MCF 10A (cell line): ENCODE measurements around the gene C10orf105. TPM values are rescaled to one million over a fixed set of nuclear protein-coding genes. Genes with fewer than 3 reads are reported as not detected.

Source experiments
- BruUV-seq: library from RNA; stranded (reverse); fragments of 400-500 nt; replicated peaks from 2 replicates; lab custom pipeline; 2021; lab: Mats Ljungman, UMichigan
- CTCF ChIA-PET: fragments of 300-600 bp; sonication (Branson Sonifier 250); formaldehyde crosslinking; extraction: SDS; loops from one replicate; lab custom pipeline; 2021; ENCODE audit warnings: antibody characterized with exemption, inconsistent platforms; lab: Yijun Ruan, JAX
- POLR2A ChIA-PET: fragments of 300-600, 350-650 bp; sonication (Branson Sonifier 250); formaldehyde crosslinking; extraction: SDS; loops from one replicate; lab custom pipeline; 2020; ENCODE audit warnings: antibody characterized with exemption, inconsistent platforms; lab: Yijun Ruan, JAX
- DNase-seq: peaks from one replicate; pipeline ENCODE4 v3.0.0-alpha.2; 2018; ENCODE audit not compliant: unreplicated experiment
- H3K27ac Mint-ChIP-seq: one replicate; pipeline ENCODE4 v1.8.0; 2022; ENCODE audit warnings: mild to moderate bottlenecking, low read depth, mixed read lengths; ENCODE audit not compliant: unreplicated experiment
- H3K27me3 Mint-ChIP-seq: one replicate; pipeline ENCODE4 v1.8.0; 2022; ENCODE audit warnings: mixed read lengths; ENCODE audit not compliant: insufficient read depth, unreplicated experiment
- H3K36me3 Mint-ChIP-seq: one replicate; pipeline ENCODE4 v1.8.0; 2022; ENCODE audit warnings: mild to moderate bottlenecking, moderate library complexity, mixed read lengths; ENCODE audit not compliant: insufficient read depth, unreplicated experiment
- H3K4me1 Mint-ChIP-seq: one replicate; pipeline ENCODE4 v1.8.0; 2022; ENCODE audit warnings: mixed read lengths; ENCODE audit not compliant: insufficient read depth, unreplicated experiment
- H3K4me3 Mint-ChIP-seq: one replicate; pipeline ENCODE4 v1.8.0; 2022; ENCODE audit warnings: mild to moderate bottlenecking, moderate library complexity, mixed read lengths; ENCODE audit not compliant: unreplicated experiment
- H3K9me3 Mint-ChIP-seq: one replicate; pipeline ENCODE4 v1.8.0; 2022; ENCODE audit warnings: mixed read lengths; ENCODE audit not compliant: unreplicated experiment
- intact Hi-C: fragments of 100-400 bp; cut with micrococcal nuclease; formaldehyde crosslinking; loops from 2 replicates; pipeline ENCODE4 v1.14.1; 2022
- total RNA-seq: library from RNA; stranded (reverse); gene quantifications from 2 replicates; pipeline ENCODE4 v1.2.3, GENCODE V29; 2022
- TF ChIP-seq, protein P1 (sequence below): fragments of 200-600 bp; IDR thresholded peaks from one replicate; pipeline ENCODE4 v1.8.0; 2022; ENCODE audit warnings: antibody characterized with exemption, mild to moderate bottlenecking; ENCODE audit not compliant: unreplicated experiment

The C10orf105 gene
- total RNA-seq, 1 experiment from 2014 or later, result not detected

DNA sequence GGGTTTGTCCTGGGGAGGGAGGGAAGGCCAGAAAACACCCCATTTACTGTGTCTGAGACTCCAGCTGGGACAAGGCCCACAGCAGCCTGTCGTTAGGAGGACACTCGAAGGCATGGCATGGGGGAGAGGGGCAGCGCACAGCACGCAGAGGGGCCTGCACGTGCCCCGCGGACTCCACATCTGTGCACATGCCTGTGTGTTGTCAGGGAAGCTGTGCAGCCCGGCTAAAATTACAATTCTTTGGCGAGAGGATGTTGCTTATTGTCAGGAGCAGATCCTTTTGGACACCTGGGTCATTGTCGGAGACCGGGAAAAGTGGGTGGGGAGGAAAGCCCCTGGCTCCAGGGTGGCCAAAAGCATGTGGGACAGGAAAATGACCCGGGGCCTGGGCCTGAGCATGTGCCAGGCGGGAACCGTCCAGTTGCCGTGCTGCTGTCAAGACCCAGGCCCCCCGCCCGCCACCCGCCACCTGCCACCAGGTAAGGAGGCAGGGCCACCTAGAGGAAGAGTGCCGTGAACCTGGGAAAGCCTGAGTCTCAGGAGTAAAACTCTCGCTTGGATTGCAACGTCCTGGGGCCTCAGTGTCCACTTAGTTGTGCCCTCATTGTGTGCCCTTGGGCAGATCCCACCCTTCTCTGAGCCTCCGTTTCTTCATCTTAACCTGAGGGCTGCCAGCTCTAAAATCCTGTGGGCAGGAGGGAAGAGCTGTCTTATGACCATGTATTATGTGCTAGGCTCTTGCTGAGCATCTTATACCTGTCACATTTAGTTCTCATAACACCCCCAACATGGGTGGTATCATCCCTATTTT, 46.5 kb upstream of the C10orf105 start:
- H3K27ac Mint-ChIP-seq, result peak overlapping the region; percentile 95
- no peaks in the 10 kb centered on the region for H3K9me3 Mint-ChIP-seq
- no TSS peak for BruUV-seq
- intact Hi-C loops, result loop anchor here (5.0 kb wide), 1 partner anchor 39 kb away; no protein-coding TSS in a partner anchor
- H3K27me3 Mint-ChIP-seq, result no peaks in the 10 kb centered on the region
- peaks cover 37% of the 10 kb centered on the region for H3K4me1 Mint-ChIP-seq
- H3K4me3 Mint-ChIP-seq, result no peak overlapping the region
- DNase-seq, result no peak
- TF ChIP-seq, protein P1, sequence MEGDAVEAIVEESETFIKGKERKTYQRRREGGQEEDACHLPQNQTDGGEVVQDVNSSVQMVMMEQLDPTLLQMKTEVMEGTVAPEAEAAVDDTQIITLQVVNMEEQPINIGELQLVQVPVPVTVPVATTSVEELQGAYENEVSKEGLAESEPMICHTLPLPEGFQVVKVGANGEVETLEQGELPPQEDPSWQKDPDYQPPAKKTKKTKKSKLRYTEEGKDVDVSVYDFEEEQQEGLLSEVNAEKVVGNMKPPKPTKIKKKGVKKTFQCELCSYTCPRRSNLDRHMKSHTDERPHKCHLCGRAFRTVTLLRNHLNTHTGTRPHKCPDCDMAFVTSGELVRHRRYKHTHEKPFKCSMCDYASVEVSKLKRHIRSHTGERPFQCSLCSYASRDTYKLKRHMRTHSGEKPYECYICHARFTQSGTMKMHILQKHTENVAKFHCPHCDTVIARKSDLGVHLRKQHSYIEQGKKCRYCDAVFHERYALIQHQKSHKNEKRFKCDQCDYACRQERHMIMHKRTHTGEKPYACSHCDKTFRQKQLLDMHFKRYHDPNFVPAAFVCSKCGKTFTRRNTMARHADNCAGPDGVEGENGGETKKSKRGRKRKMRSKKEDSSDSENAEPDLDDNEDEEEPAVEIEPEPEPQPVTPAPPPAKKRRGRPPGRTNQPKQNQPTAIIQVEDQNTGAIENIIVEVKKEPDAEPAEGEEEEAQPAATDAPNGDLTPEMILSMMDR, result no peak
- H3K36me3 Mint-ChIP-seq, result no peaks in the 10 kb centered on the region
- ChIA-PET CTCF (interaction anchor here (0.6 to 1.9 kb wide), 8 partner anchors 27 to 446 kb away, joined by 3 to 7 read pairs (median 3); partner anchors contain the start of gene SLC29A3), POLR2A (interaction anchor here (0.6 to 2.0 kb wide), 10 partner anchors 11 to 1927 kb away, joined by 3 to 6 read pairs (median 4); partner anchors contain the start of gene PSAP)

DNA sequence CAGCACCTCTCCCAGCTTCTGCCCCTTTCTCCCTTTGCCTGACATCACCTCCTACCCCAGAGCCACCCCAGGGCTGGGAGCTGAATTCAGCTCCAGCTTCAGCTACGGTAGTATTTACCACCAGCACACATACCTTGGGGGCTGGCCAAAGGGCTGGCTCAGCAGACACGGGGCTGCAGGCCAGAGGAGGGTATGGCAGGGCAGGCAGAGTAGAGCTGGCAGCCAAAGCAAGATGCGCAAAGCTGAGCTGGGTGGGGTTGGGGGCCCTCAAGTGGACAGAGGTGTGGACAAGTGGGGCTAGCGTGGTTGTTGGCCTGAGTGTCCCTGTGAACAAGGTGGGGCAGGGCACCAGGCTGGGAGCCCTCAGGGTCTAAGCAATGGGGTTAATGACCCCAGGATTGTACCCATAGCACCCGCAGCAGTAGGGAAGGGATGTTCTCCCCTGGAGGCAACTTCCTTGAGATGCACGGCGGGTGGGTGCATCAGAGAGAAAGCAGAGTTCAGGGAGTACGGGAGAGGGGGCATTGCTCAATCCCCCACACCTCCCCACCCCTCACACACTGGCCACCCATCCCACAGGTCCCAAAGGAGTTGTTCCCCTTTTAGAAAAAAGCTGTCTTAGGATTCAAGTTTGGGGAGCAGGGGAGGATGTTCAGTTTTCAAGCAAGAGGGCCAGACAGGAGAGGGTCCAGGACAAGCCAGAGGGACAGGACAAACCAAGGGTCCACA, 45.8 kb upstream of the C10orf105 start:
- peak; percentile 45 for DNase-seq
- Mint-ChIP-seq H3K4me3 (no peak overlapping the region), H3K27ac (peak overlapping the region; percentile 95), H3K36me3 (no peaks in the 10 kb centered on the region), H3K9me3 (no peaks in the 10 kb centered on the region), H3K4me1 (peaks cover 45% of the 10 kb centered on the region), H3K27me3 (no peaks in the 10 kb centered on the region)
- ChIA-PET POLR2A (no interaction called here), CTCF (interaction anchor here (0.6 to 1.4 kb wide), 4 partner anchors 8 to 446 kb away, joined by 3 to 5 read pairs (median 4); partner anchors contain the start of genes SLC29A3 and VSIR)
- intact Hi-C loops, result loop anchor here (5.0 kb wide), 1 partner anchor 38 kb away; no protein-coding TSS in a partner anchor
- TF ChIP-seq, protein P1, result no peak
- BruUV-seq, result no TSS peak

DNA sequence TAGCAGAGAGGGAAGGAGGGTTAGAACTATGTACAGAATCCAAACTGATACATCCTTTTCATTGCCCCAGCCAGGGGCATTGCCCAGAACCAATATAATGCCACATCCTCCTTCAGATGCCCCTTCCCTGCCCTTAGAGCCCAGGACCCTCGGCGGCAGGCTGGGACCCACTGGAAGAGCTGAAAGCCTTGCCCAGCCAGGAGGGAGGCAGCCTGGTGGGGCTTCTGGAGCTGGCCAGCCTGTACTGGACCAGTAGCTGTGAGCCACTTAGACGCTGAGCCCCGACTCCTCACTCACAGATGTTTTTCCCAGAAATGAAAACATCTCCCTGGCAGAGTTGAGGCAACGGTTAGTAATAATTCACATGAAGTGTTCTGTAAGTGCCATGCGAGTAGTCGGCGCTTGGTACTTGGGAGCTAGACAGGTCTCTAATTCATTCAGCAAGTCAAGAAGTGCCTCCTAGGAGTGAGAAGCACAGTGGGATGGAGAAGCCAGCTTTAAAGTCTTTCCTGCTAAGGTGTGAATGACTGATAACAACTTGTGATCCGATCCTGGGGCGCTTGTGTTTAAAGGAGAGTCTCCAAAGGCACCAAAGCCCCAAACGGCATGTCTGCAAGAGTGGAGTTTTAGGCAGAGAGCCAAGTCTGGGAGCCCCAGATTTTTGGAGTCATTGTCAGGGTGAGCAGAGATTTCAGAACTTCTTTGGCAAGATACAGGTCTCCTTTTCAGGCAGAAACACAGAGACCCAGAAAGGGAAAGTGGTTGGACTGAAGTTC, 44.0 kb upstream of the C10orf105 start:
- no peaks in the 10 kb centered on the region for H3K27me3 Mint-ChIP-seq
- H3K27ac Mint-ChIP-seq, result no peak overlapping the region
- TF ChIP-seq, protein P1, result no peak
- no peak overlapping the region for H3K4me3 Mint-ChIP-seq
- H3K9me3 Mint-ChIP-seq, result no peaks in the 10 kb centered on the region
- no TSS peak for BruUV-seq
- DNase-seq, result no peak
- H3K36me3 Mint-ChIP-seq, result no peaks in the 10 kb centered on the region
- H3K4me1 Mint-ChIP-seq, result peaks cover 47% of the 10 kb centered on the region
- POLR2A ChIA-PET, result interaction anchor here (0.5 to 0.6 kb wide), 3 partner anchors 10 to 87 kb away, joined by 3 read pairs; no protein-coding TSS in a partner anchor
- CTCF ChIA-PET, result interaction anchor here (0.7 to 1.1 kb wide), 4 partner anchors 10 to 67 kb away, joined by 3 read pairs; no protein-coding TSS in a partner anchor
- intact Hi-C loops, result no loop called here
